Fibroblast of lung (primary cell): Measurements from ENCODE around the gene FRS2. TPM values are rescaled to one million over a fixed set of nuclear protein-coding genes. Genes with fewer than 3 reads are reported as not detected.

ENCODE experiments used
- DNase-seq, 2 donors: peaks; one replicate each; pipeline versions ENCODE4 v3.0.0 to v3.0.0-alpha.2; 2010; ENCODE audit warnings: low read depth in 2 of 2
- H2AFZ ChIP-seq: 2 replicates; pipeline ENCODE4 v1.5.1; 2012; ENCODE audit warnings: low read length, control low read depth, inconsistent platforms
- H3K27ac ChIP-seq: 2 replicates; pipeline ENCODE4 v1.5.1; 2011; ENCODE audit warnings: low read length, control low read depth; ENCODE audit not compliant: insufficient read depth
- H3K27me3 ChIP-seq: 2 replicates; pipeline ENCODE4 v1.5.1; 2011; ENCODE audit warnings: mild to moderate bottlenecking, low read length; ENCODE audit not compliant: control insufficient read depth, insufficient read depth
- H3K36me3 ChIP-seq: 2 replicates; pipeline ENCODE4 v1.5.1; 2011; ENCODE audit warnings: low read length; ENCODE audit not compliant: control insufficient read depth, insufficient read depth
- H3K4me1 ChIP-seq: 2 replicates; pipeline ENCODE4 v1.5.1; 2011; ENCODE audit warnings: low read length; ENCODE audit not compliant: control insufficient read depth, insufficient read depth; ENCODE audit errors: extremely low read depth
- H3K4me2 ChIP-seq: 2 replicates; pipeline ENCODE4 v1.5.1; 2011; ENCODE audit warnings: low read length, control low read depth; ENCODE audit not compliant: insufficient read depth; ENCODE audit errors: extremely low read depth
- H3K4me3 ChIP-seq, 4 experiments: fragments of 200-600 bp in 1 of 4; sonication (generic) in 1 of 4; replicated peaks in 1 of 4; 2 replicates each; pipeline ENCODE4 v1.5.1; 2011 to 2016; ENCODE audit warnings: low read length in 4 of 4, low read depth in 3 of 4, mild to moderate bottlenecking in 3 of 4, control low read depth in 2 of 4, inconsistent platforms in 1 of 4, mixed read lengths in 1 of 4; ENCODE audit not compliant: insufficient read depth in 1 of 4; ENCODE audit errors: control extremely low read depth in 1 of 4
- H3K79me2 ChIP-seq: 2 replicates; pipeline ENCODE4 v1.5.1; 2012; ENCODE audit warnings: mild to moderate bottlenecking, low read length, inconsistent platforms; ENCODE audit not compliant: control insufficient read depth, insufficient read depth
- H3K9ac ChIP-seq: 2 replicates; pipeline ENCODE4 v1.5.1; 2011; ENCODE audit warnings: mild to moderate bottlenecking, low read length, control low read depth; ENCODE audit not compliant: insufficient read depth
- H3K9me3 ChIP-seq: 2 replicates; pipeline ENCODE4 v1.5.1; 2012; ENCODE audit warnings: low read depth, low read length; ENCODE audit not compliant: control insufficient read depth, insufficient read depth
- H4K20me1 ChIP-seq: 2 replicates; pipeline ENCODE4 v1.5.1; 2011; ENCODE audit warnings: low read length; ENCODE audit not compliant: control insufficient read depth, insufficient read depth; ENCODE audit errors: extremely low read depth
- CTCF ChIP-seq, 2 donors: IDR thresholded peaks in 1 of 2; conservative IDR thresholded peaks in 1 of 2; 1 replicate in 1 of 2; 2 replicates in 1 of 2; pipeline ENCODE4 v1.5.1; 2011 to 2012; ENCODE audit warnings: low read length in 2 of 2, control low read depth in 1 of 2, inconsistent platforms in 1 of 2, low read depth in 1 of 2, mild to moderate bottlenecking in 1 of 2
- EZH2 ChIP-seq: IDR thresholded peaks from 2 replicates; pipeline ENCODE4 v1.5.1; 2012; ENCODE audit warnings: low read length, control low read depth, mild to moderate bottlenecking; ENCODE audit errors: missing control alignments
- polyA plus RNA-seq, 2 donors: library from polyadenylated mRNA; depleted of rRNA in 1 of 2; stranded (reverse) in 1 of 2; unstranded in 1 of 2; fragments of >200 nt; gene quantifications; 2 replicates each; pipeline ENCODE4 v1.2.1, GENCODE V29; 2011 to 2012; ENCODE audit warnings: missing spikeins in 1 of 2
- total RNA-seq: library from RNA; depleted of rRNA; stranded (reverse); fragments of >200 nt; gene quantifications from 2 replicates; pipeline ENCODE4 v1.2.1, GENCODE V29; 2014

FRS2 gene
- total and polyA plus RNA-seq, 2 donors (not counting 1 experiment from before 2014, with no cell fraction given), result 37.1 to 45.9 TPM

GRCh38 chr12:69473262-69473661 is 3.1 kb downstream of the FRS2 start:
- Histone ChIP-seq H2AFZ (no peak overlapping the region), H3K4me2 (peak overlapping the region; percentile 86), H3K79me2 (peaks cover 76% of the 10 kb centered on the region), H4K20me1 (no peaks in the 10 kb centered on the region), H3K9ac (no peak overlapping the region), H3K4me1 (peaks cover 8% of the 10 kb centered on the region), H3K27me3 (no peaks in the 10 kb centered on the region), H3K36me3 (no peaks in the 10 kb centered on the region), H3K27ac (no peak overlapping the region), H3K9me3 (no peaks in the 10 kb centered on the region), H3K4me3 (peak overlapping the region in 1 of 4 experiments; percentile 23)
- no peak for DNase-seq
- TF ChIP-seq CTCF (conservative IDR thresholded peaks at IDR 0.05 in 1 of 2, IDR thresholded peaks at IDR 0.05 in 1 of 2; ENCODE audit: low read depth in 1 of 2, low read length in 2 of 2) (no peak), EZH2 (no peak)

GRCh38 chr12:69474456-69474855 is 4.3 kb downstream of the FRS2 start:
- TF ChIP-seq EZH2 (no peak), CTCF (conservative IDR thresholded peaks at IDR 0.05 in 1 of 2, IDR thresholded peaks at IDR 0.05 in 1 of 2; ENCODE audit: low read depth in 1 of 2, low read length in 2 of 2) (no peak)
- H4K20me1 ChIP-seq, result no peaks in the 10 kb centered on the region
- H3K9me3 ChIP-seq, result no peaks in the 10 kb centered on the region
- H3K36me3 ChIP-seq, result no peaks in the 10 kb centered on the region
- H3K27me3 ChIP-seq, result no peaks in the 10 kb centered on the region
- H3K9ac ChIP-seq, result no peak overlapping the region
- H3K79me2 ChIP-seq, result peaks cover 85% of the 10 kb centered on the region
- peak overlapping the region in 3 of 4 experiments; percentile 7 to 41 (median 23) for H3K4me3 ChIP-seq
- DNase-seq, result peak; percentile 23 to 26
- H3K27ac ChIP-seq, result no peak overlapping the region
- H3K4me2 ChIP-seq, result peak overlapping the region; percentile 66
- peaks cover 6% of the 10 kb centered on the region for H3K4me1 ChIP-seq
- H2AFZ ChIP-seq, result no peak overlapping the region

GRCh38 chr12:69475237-69475975 is 5.2 kb downstream of the FRS2 start:
- Histone ChIP-seq H3K27ac (peak overlapping the region; percentile 16), H3K4me2 (peak overlapping the region; percentile 30), H3K27me3 (no peaks in the 10 kb centered on the region), H3K4me1 (peaks cover 6% of the 10 kb centered on the region), H3K4me3 (peak overlapping the region in 2 of 4 experiments; percentile 9 to 35), H3K9me3 (no peaks in the 10 kb centered on the region), H4K20me1 (no peaks in the 10 kb centered on the region), H3K36me3 (no peaks in the 10 kb centered on the region), H2AFZ (no peak overlapping the region), H3K9ac (no peak overlapping the region), H3K79me2 (peaks cover 93% of the 10 kb centered on the region)
- TF ChIP-seq CTCF (conservative IDR thresholded peaks at IDR 0.05 in 1 of 2, IDR thresholded peaks at IDR 0.05 in 1 of 2; ENCODE audit: low read depth in 1 of 2, low read length in 2 of 2), result no peak
- no peak for TF ChIP-seq EZH2
- peak; percentile 56 to 67 for DNase-seq
